Spleen (tissue), 11 donors: ENCODE data around the gene NDUFAF2. TPM values are rescaled to one million over a fixed set of nuclear protein-coding genes. Genes with fewer than 3 reads are reported as not detected.

Experiments
- DNase-seq: peaks from one replicate; pipeline ENCODE4 v3.0.0-alpha.2; 2020
- H3K27ac ChIP-seq, 8 donors: fragments of 200-600 bp; sonication (generic) in 7 of 8; 1 replicate in 4 of 8; 2 replicates in 4 of 8; pipeline versions ENCODE4 v1.5.0 to v1.8.0; 2016 to 2021; ENCODE audit warnings: inconsistent platforms in 4 of 8, mild to moderate bottlenecking in 4 of 8, moderate library complexity in 1 of 8
- H3K27me3 ChIP-seq, 7 donors: fragments of 200-600 bp; sonication (generic) in 6 of 7; replicated peaks in 1 of 7; 1 replicate in 4 of 7; 2 replicates in 3 of 7; pipeline versions ENCODE4 v1.5.0 to v1.8.0; 2016 to 2021; ENCODE audit warnings: inconsistent platforms in 3 of 7, mild to moderate bottlenecking in 1 of 7
- H3K36me3 ChIP-seq, 6 donors: fragments of 200-600 bp; sonication (generic) in 5 of 6; 1 replicate in 4 of 6; 2 replicates in 2 of 6; pipeline versions ENCODE4 v1.5.0 to v1.8.0; 2016 to 2021; ENCODE audit warnings: inconsistent platforms in 2 of 6
- H3K4me1 ChIP-seq, 6 donors: fragments of 200-600 bp; sonication (generic) in 5 of 6; 1 replicate in 3 of 6; 2 replicates in 3 of 6; pipeline versions ENCODE4 v1.5.0 to v1.8.0; 2016 to 2021; ENCODE audit warnings: inconsistent platforms in 3 of 6
- H3K4me3 ChIP-seq, 8 donors: fragments of 200-600 bp; sonication (generic) in 7 of 8; 1 replicate in 4 of 8; 2 replicates in 4 of 8; pipeline versions ENCODE4 v1.5.0 to v1.8.0; 2016 to 2021; ENCODE audit warnings: inconsistent platforms in 4 of 8, mild to moderate bottlenecking in 4 of 8, moderate library complexity in 2 of 8
- H3K9me3 ChIP-seq, 8 donors: fragments of 200-600 bp; sonication (generic) in 7 of 8; 1 replicate in 4 of 8; 2 replicates in 4 of 8; pipeline versions ENCODE4 v1.5.0 to v1.8.0; 2016 to 2021; ENCODE audit warnings: inconsistent platforms in 4 of 8
- POLR2A ChIP-seq, 3 donors: fragments of 450-650 bp; IDR thresholded peaks; one replicate each; pipeline ENCODE4 v1.5.1; 2017; ENCODE audit warnings: antibody characterized with exemption in 3 of 3, mild to moderate bottlenecking in 1 of 3
- POLR2AphosphoS5 ChIP-seq, 3 donors: sonication (generic); formaldehyde crosslinking; IDR thresholded peaks; one replicate each; pipeline ENCODE4 v1.5.1; 2017; ENCODE audit warnings: antibody characterized with exemption in 3 of 3
- WGBS, 5 donors: extraction: QIAGEN DNeasy Blood & Tissue Kit in 3 of 5; methylation state at CpG; one replicate each; pipeline versions ENCODE4 v1.1.5 to v1.1.7; 2013 to 2018; 5-methylcytosine and 5-hydroxymethylcytosine counted together
- intact Hi-C: fragments of 100-400 bp; cut with DNase I; formaldehyde crosslinking; loops from one replicate; pipeline ENCODE4 v1.15.0; 2023; ENCODE audit warnings: low total_unique reads
- polyA plus RNA-seq, 3 donors: library from polyadenylated mRNA; stranded (reverse); fragments of 200-250 nt; gene quantifications; one replicate each; pipeline ENCODE4 v1.2.1, GENCODE V29; 2013
- total RNA-seq, 7 donors: library from RNA; depleted of rRNA in 3 of 7; stranded (reverse); fragments of >200 nt in 3 of 7; fragmentation: NEBNext Ultra II Directional in 4 of 7; extraction: Animal tissue kit (Norgen Biotek cat#: 25700) in 4 of 7; gene quantifications; one replicate each; pipeline versions ENCODE4 v1.1.0 to v1.2.1, GENCODE V29; 2016 to 2021
- TF ChIP-seq, protein P1 (sequence below), 11 experiments: fragments of 200-600 bp in 7 of 11; fragments of 450-650 bp in 4 of 11; sonication (generic) in 4 of 11; IDR thresholded peaks in 8 of 11; conservative IDR thresholded peaks in 3 of 11; 1 replicate in 7 of 11; 2 replicates in 4 of 11; pipeline versions ENCODE4 v1.4.0 to v1.8.0; 2016 to 2021; ENCODE audit warnings: antibody characterized with exemption in 11 of 11, inconsistent platforms in 4 of 11, mild to moderate bottlenecking in 1 of 11
- donor health status: healthy with polysubstance abuse.
- donor health status: DM: no; HTN: no; CAD: no; lungs with moderate emphysema.
- donor health status: DM: no; HTN: no; CAD: no.
- donor health status: Bipolar disorder and iron deficiency.
- donor health status: healthy.
- donor health status: DM: no; HTN: no; CAD: no.
- donor health status: DM: yes; HTN: yes; CAD: no.

NDUFAF2 gene
- total and polyA plus RNA-seq, 10 donors = 3.2 to 40.5 (median 13.1) TPM

DNA sequence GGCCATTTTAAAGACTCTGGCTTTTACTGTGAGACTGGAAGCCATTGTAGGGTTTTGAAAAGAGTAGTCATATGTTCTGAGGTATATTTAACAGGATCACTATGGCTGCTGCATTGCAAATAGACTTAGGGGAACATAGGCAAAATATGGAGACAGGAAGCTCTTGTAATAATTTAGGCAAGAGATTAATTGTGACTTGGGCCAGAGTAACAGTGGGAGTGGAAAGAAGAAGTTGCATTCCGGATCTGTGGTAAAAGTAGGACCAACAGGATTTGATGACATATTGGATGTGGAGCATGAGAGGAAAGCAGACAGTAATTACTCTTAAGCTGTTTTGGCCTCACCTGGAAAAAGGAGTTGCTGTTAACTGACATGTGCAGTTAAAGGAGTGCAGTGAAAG lies 131.6 kb downstream of the NDUFAF2 start:
- 17 to 61% (median 37%) methylated on average over 1 of the region's 1 CpG for WGBS, 5 donors
- intact Hi-C loops = no loop called here
- peaks cover 0 to 8% (median 0%) of the 10 kb centered on the region in 6 donors for H3K4me1 ChIP-seq
- no peak for DNase-seq
- H3K27ac ChIP-seq = no peak overlapping the region
- no peak overlapping the region for H3K4me3 ChIP-seq
- TF ChIP-seq POLR2AphosphoS5 (IDR thresholded peaks at IDR 0.05) = no peak
- H3K9me3 ChIP-seq = no peaks in the 10 kb centered on the region
- peaks cover 0 to 22% (median 0%) of the 10 kb centered on the region in 6 donors for H3K36me3 ChIP-seq
- H3K27me3 ChIP-seq = no peaks in the 10 kb centered on the region

DNA sequence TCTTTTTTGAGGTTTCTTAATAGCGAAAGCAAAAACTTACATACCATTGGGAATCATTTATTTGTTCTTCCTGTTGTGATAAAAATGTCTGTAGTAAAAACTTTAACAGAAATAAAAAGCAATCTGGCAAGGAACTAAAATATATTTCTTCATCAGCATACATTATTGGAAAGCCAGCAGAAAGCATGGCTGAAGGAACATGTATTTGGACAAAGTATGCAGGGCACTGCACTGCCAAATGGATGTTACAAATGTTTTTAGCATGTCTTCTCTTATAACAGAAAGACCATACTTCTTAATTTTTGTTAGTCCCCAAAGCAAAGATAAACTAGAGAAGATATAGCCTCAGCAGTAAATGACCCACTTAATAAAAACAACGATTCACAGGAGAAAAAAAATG lies 136.7 kb downstream of the NDUFAF2 start:
- DNase-seq = no peak
- Histone ChIP-seq H3K9me3 (peaks cover 0 to 6% (median 0%) of the 10 kb centered on the region in 8 donors), H3K4me3 (no peak overlapping the region), H3K27me3 (no peaks in the 10 kb centered on the region), H3K27ac (no peak overlapping the region), H3K4me1 (peaks cover 0 to 8% (median 0%) of the 10 kb centered on the region in 6 donors), H3K36me3 (peaks cover 0 to 10% (median 0%) of the 10 kb centered on the region in 6 donors)
- intact Hi-C loops = no loop called here
- WGBS, 5 donors = 78 to 92% (median 86%) methylated on average over 2 of the region's 2 CpGs
- no peak for TF ChIP-seq POLR2A (IDR thresholded peaks at IDR 0.05)

DNA sequence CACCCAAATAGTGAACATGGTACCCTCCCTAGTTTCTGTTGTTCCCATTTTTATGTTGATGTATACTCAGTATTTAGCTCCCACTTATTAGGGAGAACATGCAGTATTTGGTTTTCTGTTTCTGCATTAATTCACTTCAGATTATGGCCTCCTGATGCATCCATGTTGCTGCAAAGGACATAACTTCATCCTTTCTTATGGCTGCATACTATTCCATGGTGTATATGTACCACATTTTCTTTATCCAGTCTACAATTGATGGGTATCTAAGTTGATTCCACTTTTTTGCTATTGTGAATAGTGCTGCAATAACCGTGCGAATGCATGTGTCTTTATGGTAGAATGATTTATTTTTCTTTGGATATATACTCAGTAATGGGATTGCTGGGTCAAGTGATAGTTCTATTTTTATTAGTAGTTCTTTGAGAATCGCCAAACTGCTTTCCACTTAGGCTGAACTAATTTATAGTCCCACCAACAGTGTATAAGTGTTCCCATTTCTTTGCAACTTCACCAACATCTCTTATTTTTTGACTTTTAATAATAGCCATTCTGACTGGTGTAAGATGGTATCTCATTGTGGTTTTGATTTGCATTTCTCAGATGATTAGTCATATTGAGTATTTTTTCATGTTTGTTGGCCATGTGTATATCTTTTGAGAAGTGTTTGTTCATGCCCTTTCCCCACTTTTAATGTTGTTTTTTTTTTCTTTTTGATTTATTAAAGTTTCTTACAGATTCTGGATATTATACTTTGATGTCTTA lies 137.7 kb downstream of the NDUFAF2 start:
- intact Hi-C loops = no loop called here
- 96 to 98% (median 97%) methylated on average over 3 of the region's 3 CpGs for WGBS, 5 donors
- H3K4me3 ChIP-seq = no peak overlapping the region

DNA sequence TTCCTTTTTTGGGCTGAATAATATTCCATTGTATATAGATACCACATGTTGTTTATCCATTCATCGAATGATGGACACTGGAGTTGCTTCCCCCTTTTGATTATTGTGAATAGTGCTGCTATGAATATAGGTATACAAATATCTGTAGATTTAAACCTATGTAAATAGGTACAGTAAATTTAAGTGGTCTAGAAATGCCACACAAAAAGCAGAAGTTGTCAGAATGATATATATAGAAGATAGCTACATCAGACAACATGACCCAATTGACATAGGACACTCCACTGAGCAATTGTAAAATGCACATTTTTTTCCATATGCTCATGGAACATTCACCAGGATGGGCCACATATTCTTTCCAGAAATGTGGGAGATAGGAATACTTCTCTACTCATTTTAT lies 139.7 kb downstream of the NDUFAF2 start:
- TF ChIP-seq POLR2AphosphoS5 (IDR thresholded peaks at IDR 0.05) = no peak
- TF ChIP-seq, protein P1, sequence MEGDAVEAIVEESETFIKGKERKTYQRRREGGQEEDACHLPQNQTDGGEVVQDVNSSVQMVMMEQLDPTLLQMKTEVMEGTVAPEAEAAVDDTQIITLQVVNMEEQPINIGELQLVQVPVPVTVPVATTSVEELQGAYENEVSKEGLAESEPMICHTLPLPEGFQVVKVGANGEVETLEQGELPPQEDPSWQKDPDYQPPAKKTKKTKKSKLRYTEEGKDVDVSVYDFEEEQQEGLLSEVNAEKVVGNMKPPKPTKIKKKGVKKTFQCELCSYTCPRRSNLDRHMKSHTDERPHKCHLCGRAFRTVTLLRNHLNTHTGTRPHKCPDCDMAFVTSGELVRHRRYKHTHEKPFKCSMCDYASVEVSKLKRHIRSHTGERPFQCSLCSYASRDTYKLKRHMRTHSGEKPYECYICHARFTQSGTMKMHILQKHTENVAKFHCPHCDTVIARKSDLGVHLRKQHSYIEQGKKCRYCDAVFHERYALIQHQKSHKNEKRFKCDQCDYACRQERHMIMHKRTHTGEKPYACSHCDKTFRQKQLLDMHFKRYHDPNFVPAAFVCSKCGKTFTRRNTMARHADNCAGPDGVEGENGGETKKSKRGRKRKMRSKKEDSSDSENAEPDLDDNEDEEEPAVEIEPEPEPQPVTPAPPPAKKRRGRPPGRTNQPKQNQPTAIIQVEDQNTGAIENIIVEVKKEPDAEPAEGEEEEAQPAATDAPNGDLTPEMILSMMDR (IDR thresholded peaks at IDR 0.05 in 8 of 11, conservative IDR thresholded peaks at IDR 0.05 in 3 of 11) = no peak
- TF ChIP-seq POLR2A (IDR thresholded peaks at IDR 0.05) = no peak
- H3K9me3 ChIP-seq = peaks cover 0 to 6% (median 0%) of the 10 kb centered on the region in 8 donors
- intact Hi-C loops = no loop called here
- 81 to 92% (median 90%) methylated on average over 1 of the region's 1 CpG for WGBS, 5 donors
- DNase-seq = no peak
- no peaks in the 10 kb centered on the region for H3K4me1 ChIP-seq
- no peak overlapping the region for H3K4me3 ChIP-seq
- no peak overlapping the region for H3K27ac ChIP-seq
- H3K27me3 ChIP-seq = no peaks in the 10 kb centered on the region
- H3K36me3 ChIP-seq = peaks cover 0 to 10% (median 0%) of the 10 kb centered on the region in 6 donors

More for the DNA sequence above, 137.7 kb downstream of the NDUFAF2 start:
- no peak overlapping the region for H3K27ac ChIP-seq
- no peaks in the 10 kb centered on the region for H3K4me1 ChIP-seq
- H3K36me3 ChIP-seq = peaks cover 0 to 10% (median 0%) of the 10 kb centered on the region in 6 donors
- no peak for DNase-seq
- TF ChIP-seq, protein P1 (IDR thresholded peaks at IDR 0.05 in 8 of 11, conservative IDR thresholded peaks at IDR 0.05 in 3 of 11) = no peak
- no peak for TF ChIP-seq POLR2AphosphoS5 (IDR thresholded peaks at IDR 0.05)
- H3K9me3 ChIP-seq = peaks cover 0 to 6% (median 0%) of the 10 kb centered on the region in 8 donors
- H3K27me3 ChIP-seq = no peaks in the 10 kb centered on the region

DNA sequence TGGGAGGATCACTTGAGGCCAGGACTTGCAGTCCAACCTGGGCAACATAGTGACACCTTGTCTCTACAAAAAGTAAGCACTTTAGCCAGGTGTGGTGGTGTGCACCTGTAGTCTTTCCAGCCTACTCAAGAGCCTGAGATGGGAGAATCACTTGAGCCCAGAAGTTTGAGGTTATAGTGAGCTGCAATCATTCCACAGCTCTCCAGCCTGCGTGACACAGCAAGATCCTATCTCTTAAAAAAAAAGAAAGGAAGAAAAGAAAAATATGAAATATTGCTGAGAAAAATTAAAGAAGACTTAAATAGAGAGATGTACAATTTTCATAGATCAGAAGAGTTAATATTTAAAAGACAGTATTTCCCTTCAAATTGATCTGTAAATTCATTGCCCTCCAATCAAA lies 140.9 kb downstream of the NDUFAF2 start:
- no peak overlapping the region for H3K4me3 ChIP-seq
- H3K4me1 ChIP-seq = no peaks in the 10 kb centered on the region
- intact Hi-C loops = no loop called here
- DNase-seq = no peak
- TF ChIP-seq POLR2AphosphoS5 (IDR thresholded peaks at IDR 0.05) = no peak
- no peak overlapping the region for H3K27ac ChIP-seq
- H3K9me3 ChIP-seq = peaks cover 0 to 6% (median 0%) of the 10 kb centered on the region in 8 donors
- 89 to 96% (median 93%) methylated on average over 1 of the region's 1 CpG for WGBS, 5 donors
- peaks cover 0 to 10% (median 0%) of the 10 kb centered on the region in 6 donors for H3K36me3 ChIP-seq
- no peaks in the 10 kb centered on the region for H3K27me3 ChIP-seq
